HuH-7 (cell line): ENCODE results near the gene DCPS.
"Not testable (repeated sequence)": the region's sequence is repeated elsewhere in the genome, so short reads cannot be mapped to it uniquely, and the experiment has no call there.

Experiments used
- DNase-seq: peaks from one replicate; pipeline ENCODE4 v3.0.0; 2011; ENCODE audit warnings: low spot score

The DCPS gene

DNA sequence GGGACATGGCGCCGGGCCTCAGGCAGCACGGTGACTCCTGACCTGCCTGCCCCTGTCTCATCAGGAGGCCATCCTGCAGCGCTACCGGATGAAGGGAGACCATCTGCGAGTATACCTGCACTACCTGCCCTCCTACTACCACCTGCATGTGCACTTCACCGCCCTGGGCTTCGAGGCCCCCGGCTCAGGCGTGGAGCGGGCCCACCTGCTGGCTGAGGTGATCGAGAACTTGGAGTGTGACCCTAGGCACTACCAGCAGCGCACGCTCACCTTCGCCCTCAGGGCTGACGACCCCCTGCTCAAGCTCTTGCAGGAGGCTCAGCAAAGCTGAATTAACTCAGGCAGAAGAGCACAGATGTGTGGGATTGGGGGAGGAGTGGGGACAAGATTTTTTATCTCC lies 41.4 kb downstream of the DCPS start:
- DNase-seq = no peak

GRCh38 chr11:126345759-126346585 lies 42.1 kb downstream of the DCPS start:
- no peak for DNase-seq

GRCh38 chr11:126346586-126346940 lies 42.7 kb downstream of the DCPS start:
- no peak for DNase-seq

- DNase-seq = not testable (repeated sequence)
These were observed 43.1 kb downstream of the DCPS start for GRCh38 chr11:126346946-126347345.

GRCh38 chr11:126347751-126348668 lies 44.1 kb downstream of the DCPS start:
- DNase-seq = no peak

GRCh38 chr11:126348806-126349582 lies 45.1 kb downstream of the DCPS start:
- DNase-seq = no peak

DNA sequence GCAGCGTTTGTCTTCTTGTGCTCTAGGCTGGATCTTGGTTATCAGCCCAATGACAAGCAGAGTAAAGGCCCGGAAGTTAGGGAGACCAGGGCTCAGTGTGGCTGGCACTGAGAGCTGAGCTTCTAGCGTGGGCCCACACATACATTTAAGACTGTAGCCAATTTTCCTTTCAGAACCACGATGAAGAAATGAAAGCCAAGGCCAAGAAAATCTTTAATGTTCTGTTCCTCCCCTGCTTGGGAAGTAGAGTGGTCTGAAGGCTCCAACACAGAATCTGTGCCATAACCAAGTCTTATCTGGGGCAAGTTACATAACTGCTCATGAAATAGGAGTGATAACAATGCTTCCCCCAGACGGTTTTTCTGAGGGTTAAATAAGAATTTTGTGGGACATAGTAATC lies 47.0 kb downstream of the DCPS start:
- DNase-seq = no peak

DNA sequence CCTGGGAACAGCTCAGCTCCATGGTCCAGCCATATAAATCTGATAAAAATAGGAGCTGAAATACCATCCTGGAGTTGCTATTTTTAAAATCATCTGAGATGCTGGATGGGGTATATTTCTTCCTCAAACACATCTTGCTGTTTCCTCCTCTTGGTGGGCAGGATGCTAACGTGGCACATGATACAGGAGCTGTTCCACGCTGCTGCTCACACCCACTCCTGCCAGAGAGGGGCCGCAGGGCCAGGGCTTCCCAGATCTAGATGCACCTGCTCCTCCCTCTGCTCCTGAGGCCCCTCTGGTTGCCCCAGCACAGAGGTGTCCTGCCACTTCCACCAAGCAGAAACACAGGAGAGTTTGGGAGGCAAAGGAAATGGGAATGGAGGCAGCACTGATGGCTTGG lies 48.3 kb downstream of the DCPS start:
- no peak for DNase-seq

DNA sequence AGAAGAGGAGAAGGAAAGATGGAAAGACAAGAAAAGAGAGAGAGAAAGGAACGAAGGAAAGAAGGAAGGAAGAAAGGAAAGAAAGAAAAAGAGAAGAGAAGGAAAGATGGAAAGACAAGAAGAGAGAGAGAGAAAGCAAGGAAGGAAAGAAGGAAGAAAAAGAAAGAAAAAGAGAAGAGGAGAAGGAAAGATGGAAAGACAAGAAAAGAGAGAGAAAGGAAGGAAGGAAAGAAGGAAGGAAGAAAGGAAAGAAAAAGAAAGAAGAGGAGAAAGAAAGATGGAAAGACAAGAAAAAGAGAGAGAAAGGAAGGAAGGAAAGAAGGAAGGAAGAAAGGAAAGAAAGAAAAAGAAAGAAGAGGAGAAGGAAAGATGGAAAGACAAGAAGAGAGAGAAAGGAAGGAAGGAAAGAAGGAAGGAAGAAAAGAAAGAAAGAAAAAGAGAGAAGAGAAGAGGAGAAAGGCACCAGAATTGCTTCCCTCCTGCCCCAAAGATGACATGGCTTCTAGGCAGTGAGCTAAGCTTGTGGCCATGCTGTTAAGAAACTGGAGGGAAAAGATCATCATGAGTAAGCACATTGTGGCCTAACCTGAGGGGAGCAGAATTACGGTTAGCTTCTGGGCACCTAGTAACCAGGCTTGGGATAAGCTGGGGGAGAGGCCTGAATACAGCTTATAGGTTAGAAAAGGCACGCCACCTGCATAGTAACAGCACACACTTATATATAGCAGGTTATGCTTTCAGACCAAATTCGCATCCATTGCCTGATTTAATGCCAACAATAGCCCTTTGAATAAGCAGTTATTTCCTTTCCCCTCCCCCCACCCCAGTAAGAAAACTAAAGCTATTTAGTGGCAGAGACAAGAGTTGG lies 49.3 kb downstream of the DCPS start:
- no peak for DNase-seq

GRCh38 chr11:126354631-126355323 lies 50.9 kb downstream of the DCPS start:
- no peak for DNase-seq

DNA sequence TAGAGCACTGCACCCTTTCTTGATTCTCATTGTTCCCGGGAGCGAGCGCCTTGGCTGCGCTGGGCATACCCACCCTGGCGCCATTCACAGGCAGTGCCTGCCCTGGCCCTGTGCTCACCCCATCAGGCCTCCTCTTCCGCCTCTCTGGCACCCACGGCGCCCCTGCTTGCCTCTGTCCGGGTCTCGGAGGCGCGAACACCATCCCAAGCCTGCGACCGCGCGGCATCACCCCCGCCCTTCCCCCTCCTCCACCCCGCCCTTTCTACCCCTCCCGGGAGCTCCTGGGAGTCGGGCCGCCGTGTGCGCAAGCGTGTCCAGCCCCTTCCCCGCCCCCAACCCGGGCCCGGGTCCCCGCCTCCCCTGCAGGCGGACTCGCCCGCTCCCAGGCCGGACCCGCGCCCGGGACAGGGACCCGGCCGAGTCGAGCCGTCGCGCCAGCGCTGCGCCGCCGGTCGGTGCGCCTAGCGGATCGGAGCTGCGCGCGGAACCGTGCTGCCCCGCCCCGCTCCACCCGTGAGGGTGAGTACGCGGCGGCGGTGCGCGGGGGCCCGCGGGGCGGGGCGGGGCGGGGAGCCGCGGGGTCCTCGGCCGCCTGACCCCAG lies 51.6 kb downstream of the DCPS start, which contains the start of gene ST3GAL4:
Gene ST3GAL4, plus strand, starts transcription at position 363 of the 602 bp plus-strand sequence. CDS start 50,470 bp downstream, outside the sequence.
- DNase-seq = peak; percentile 95

DNA sequence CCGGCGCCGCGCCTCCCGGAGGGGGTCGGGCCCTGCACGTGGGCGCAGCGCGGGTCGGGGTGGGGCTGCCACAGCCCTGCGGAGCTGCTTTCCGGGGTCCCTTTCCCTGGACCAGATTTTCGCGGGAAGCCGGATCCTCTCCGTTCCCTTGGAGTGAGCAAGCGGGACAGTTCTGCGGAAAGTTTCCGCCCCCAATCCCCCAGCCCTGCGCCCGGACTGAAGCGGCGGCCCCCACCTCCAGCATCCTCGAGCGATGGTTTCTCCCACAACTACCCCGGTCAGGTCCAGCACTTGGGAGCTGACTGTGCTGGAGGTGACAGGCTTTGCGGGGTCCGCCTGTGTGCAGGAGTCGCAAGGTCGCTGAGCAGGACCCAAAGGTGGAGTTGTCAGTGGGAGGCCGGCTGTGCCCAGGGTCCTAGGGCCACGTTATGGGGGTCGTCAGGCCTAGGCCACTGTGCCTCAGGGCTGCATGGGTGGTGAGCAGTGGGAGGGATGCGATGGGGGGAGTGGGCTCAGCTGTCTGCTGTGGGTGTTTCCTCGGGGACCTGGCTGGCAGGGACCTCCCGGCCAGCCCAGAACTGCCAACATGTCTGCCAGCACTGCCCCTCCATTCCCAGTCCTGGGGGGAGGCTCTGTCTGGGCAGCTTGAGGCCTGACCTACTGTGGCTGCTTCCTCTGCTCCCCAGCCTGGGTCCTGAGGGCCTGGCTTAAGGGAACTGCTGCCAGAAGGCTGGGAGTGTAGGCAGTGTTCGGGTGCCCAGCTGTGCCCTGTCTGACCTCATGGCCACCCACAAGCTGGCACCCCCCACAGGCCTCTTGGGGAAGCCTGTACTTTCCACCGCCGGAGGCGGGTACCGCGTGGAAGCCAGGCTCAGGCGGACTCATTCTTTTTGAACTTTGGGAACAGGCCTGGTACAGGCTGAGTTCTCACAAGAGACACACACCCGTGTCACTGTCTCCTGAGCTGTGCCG lies 52.4 kb downstream of the DCPS start:
- DNase-seq = peak; percentile 52

DNA sequence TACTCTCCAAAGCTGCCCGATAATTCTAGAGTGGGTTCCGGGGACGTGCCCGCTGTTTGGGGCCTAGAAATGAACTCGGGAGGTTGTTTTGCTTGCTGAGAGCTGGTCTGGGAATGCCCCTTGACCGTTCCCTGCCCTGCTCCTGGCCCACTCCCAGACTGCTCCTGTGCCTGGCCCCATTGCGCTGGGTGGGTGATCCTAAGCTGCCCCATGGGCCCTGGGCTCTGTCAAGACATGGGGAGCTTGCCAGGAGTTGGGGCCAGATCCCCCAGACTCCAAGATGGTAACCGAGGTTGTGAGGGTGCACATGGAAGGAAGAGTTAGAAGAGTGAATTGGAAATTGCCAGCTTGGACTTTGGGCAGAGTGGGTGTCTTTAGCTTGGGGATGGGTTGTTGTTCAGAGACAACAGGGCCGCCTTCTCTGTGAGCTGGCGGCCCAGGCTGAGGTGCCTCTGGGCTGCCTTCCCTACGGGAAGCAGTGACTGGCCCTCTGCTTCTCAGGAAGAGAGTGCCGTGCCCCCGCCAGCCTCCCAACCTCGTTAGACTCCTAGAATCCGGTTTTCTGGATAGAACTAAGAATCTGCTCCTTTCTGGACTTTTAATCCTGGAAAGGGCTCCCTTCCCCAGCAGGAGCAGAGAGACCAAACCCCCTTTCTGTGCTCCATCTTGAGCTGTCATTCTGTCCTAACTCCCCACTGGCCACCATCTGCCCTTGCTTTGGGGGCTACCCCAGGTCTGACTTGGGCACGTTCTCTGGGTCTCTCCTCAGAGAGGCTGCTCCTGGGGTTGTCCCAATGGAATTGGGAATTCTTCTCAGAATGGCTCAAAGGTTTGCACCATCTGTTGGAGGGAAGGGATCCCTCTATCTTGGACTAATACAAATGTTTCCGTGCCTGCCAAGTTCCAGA lies 53.4 kb downstream of the DCPS start:
- DNase-seq = no peak

- no peak for DNase-seq
These were observed 54.3 kb downstream of the DCPS start for GRCh38 chr11:126357969-126358762.

DNA sequence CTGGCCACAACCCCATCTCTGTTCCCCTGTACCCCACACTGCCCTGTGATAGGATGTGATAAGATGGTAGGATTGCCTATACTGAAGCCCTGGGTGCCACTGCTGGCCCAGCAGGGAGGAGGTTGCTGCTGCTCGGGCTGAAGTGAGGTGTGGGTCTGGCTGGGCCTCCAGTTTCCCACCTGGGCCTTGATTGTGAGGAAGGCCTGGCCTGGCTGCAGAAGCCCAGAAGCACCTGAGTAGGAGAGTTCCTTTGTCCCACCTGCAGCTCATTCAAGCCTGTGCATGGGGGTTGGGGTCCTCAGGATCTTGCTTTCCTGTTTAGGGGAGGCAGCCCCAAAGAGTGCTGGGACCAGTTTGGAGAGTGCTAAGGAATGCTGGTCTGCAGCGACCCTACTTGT lies 54.9 kb downstream of the DCPS start:
- no peak for DNase-seq

- no peak for DNase-seq
These were observed 55.7 kb downstream of the DCPS start for GRCh38 chr11:126359431-126360048.

- no peak for DNase-seq
These were observed 56.2 kb downstream of the DCPS start for GRCh38 chr11:126360049-126360446.
